Activated naive CD8-positive, alpha-beta T cell treated with anti-CD3 and anti-CD28 coated beads, Interleukin-2, amount 10 ng/mL, durations not matched to agents 7 days and 5 days (primary cell): ENCODE results near the gene FMN1. TPM values are rescaled to one million over a fixed set of nuclear protein-coding genes. Genes with fewer than 3 reads are reported as not detected.
"Not testable (repeated sequence)": the region's sequence is repeated elsewhere in the genome, so short reads cannot be mapped to it uniquely, and the experiment has no call there.

Experiments used
- ATAC-seq: fragments of 150-1000 bp; cut with Tn5 transposase; one replicate; pipeline ENCODE4 v1.10.0; 2021; ENCODE audit warnings: low read depth, moderate library complexity
- POLR2A ChIA-PET: fragments of 350-600 bp; sonication (Branson Sonifier 250); formaldehyde crosslinking; loops from one replicate; lab custom pipeline; 2021; ENCODE audit warnings: antibody characterized with exemption; lab: Charles Lee
- DNase-seq: peaks from one replicate; pipeline ENCODE4 v3.0.0; 2021
- H3K27ac Mint-ChIP-seq: one replicate; pipeline ENCODE4 v1.8.0; 2022; ENCODE audit warnings: mild to moderate bottlenecking, mixed read lengths
- H3K27me3 Mint-ChIP-seq: one replicate; pipeline ENCODE4 v1.8.0; 2022; ENCODE audit warnings: mild to moderate bottlenecking, moderate library complexity, mixed read lengths
- H3K36me3 Mint-ChIP-seq: one replicate; pipeline ENCODE4 v1.8.0; 2021; ENCODE audit warnings: mild to moderate bottlenecking, mixed read lengths
- H3K4me1 Mint-ChIP-seq: one replicate; pipeline ENCODE4 v1.8.0; 2021; ENCODE audit warnings: mixed read lengths
- H3K4me3 Mint-ChIP-seq: one replicate; pipeline ENCODE4 v1.8.0; 2022; ENCODE audit warnings: mild to moderate bottlenecking, moderate library complexity, mixed read lengths
- H3K9me3 Mint-ChIP-seq: one replicate; pipeline ENCODE4 v1.8.0; 2021; ENCODE audit warnings: mixed read lengths
- total RNA-seq, 2 experiments: library from RNA; stranded (reverse); gene quantifications; one replicate each; pipeline ENCODE4 v1.2.3, GENCODE V29; 2021

The FMN1 gene
- total RNA-seq, 2 experiments from 2014 or later: 0.08 to 0.45 TPM

- ATAC-seq (no peak), DNase-seq (no peak)
- POLR2A ChIA-PET: interaction anchor here (0.5 kb wide), 1 partner anchor 22 kb away, joined by 4 read pairs; no protein-coding TSS in a partner anchor
Observed at GRCh38 chr15:32951736-32952464, 242.6 kb downstream of the FMN1 start.

GRCh38 chr15:32950051-32950450 is 244.5 kb downstream of the FMN1 start:
- H3K4me3 Mint-ChIP-seq, H3K36me3 Mint-ChIP-seq, POLR2A ChIA-PET, ATAC-seq, H3K4me1 Mint-ChIP-seq, DNase-seq, H3K27me3 Mint-ChIP-seq, H3K27ac Mint-ChIP-seq, H3K9me3 Mint-ChIP-seq: not testable (repeated sequence)

More at GRCh38 chr15:32951736-32952464, 242.6 kb downstream of the FMN1 start:
- H3K27me3 Mint-ChIP-seq: peaks cover 7% of the 10 kb centered on the region
- no peaks in the 10 kb centered on the region for H3K9me3 Mint-ChIP-seq
- no peak overlapping the region for H3K27ac Mint-ChIP-seq
- no peaks in the 10 kb centered on the region for H3K36me3 Mint-ChIP-seq
- no peaks in the 10 kb centered on the region for H3K4me1 Mint-ChIP-seq
- no peak overlapping the region for H3K4me3 Mint-ChIP-seq

DNA sequence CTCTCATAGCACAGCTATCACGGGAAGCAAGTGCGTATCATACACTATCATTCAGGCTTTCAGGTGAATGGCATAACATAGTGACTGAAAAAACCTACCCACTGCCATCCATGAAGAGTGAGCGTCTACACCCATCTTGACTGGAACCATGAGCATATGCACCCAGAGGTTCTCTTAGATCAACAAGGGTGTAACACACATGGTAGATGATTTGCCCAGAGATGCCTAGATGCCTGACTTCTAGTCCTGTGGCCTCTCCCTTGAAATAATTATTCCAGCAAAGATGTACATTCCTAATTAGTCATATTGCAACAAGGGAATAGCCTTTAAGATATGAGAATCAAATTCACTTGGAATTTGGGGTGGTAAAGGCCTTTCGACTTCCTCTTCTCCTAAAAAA is 248.3 kb downstream of the FMN1 start:
- H3K4me3 Mint-ChIP-seq: no peak overlapping the region
- H3K27ac Mint-ChIP-seq: no peak overlapping the region
- peaks cover 6% of the 10 kb centered on the region for H3K27me3 Mint-ChIP-seq
- no peaks in the 10 kb centered on the region for H3K9me3 Mint-ChIP-seq
- ATAC-seq (no peak), DNase-seq (no peak)
- no peaks in the 10 kb centered on the region for H3K36me3 Mint-ChIP-seq
- H3K4me1 Mint-ChIP-seq: no peaks in the 10 kb centered on the region
- POLR2A ChIA-PET: no interaction called here

DNA sequence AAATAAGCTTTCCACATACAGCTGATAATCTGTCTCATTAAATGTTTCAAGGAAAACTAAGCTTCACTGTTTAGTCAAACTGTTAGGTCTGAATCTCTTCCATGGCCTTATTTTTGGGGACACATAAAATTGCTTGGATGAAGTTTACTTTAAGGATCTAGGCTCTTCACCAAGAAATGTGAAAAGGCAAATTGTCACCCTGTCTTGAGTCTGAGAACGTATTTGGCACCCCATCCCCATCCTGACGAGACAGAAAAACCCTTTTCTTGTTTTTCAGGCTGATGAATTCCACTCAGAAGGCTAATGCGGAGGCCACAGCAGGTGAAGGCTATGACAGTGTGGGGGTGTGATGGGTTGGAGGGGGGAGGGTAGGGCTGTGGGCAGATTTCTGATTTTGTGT is 250.1 kb downstream of the FMN1 start:
- Mint-ChIP-seq H3K27me3 (peaks cover 6% of the 10 kb centered on the region), H3K27ac (no peak overlapping the region), H3K9me3 (no peaks in the 10 kb centered on the region), H3K36me3 (no peaks in the 10 kb centered on the region), H3K4me1 (no peaks in the 10 kb centered on the region), H3K4me3 (no peak overlapping the region)
- POLR2A ChIA-PET: no interaction called here
- DNase-seq (no peak), ATAC-seq (no peak)

DNA sequence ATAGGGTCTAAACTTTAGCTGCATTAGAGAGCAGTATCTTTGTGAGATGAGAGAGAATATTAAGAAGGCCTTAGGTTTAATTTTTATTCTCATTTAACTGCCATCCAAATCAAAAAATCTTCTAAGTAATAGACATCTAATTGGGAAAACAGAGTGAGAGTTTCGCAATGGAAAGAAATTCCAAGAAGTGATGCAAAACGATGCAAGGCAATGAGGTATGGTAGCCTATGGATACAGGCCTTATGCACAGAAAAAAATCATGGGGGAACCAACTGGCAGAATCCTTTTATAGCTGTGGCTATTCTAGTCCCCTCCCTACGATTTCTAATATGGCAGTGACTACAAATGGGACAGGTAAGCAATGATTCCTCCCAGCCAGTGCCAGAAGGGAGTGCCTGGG is 250.8 kb downstream of the FMN1 start:
- H3K4me1 Mint-ChIP-seq: no peaks in the 10 kb centered on the region
- H3K9me3 Mint-ChIP-seq: no peaks in the 10 kb centered on the region
- DNase-seq (no peak), ATAC-seq (no peak)
- H3K27ac Mint-ChIP-seq: no peak overlapping the region
- POLR2A ChIA-PET: no interaction called here
- no peak overlapping the region for H3K4me3 Mint-ChIP-seq
- no peaks in the 10 kb centered on the region for H3K36me3 Mint-ChIP-seq
- H3K27me3 Mint-ChIP-seq: peaks cover 4% of the 10 kb centered on the region

- H3K27me3 Mint-ChIP-seq: peaks cover 3% of the 10 kb centered on the region
- no peaks in the 10 kb centered on the region for H3K4me1 Mint-ChIP-seq
- no peak for DNase-seq
- no peaks in the 10 kb centered on the region for H3K9me3 Mint-ChIP-seq
- POLR2A ChIA-PET: no interaction called here
- no peak for ATAC-seq
- no peak overlapping the region for H3K4me3 Mint-ChIP-seq
- no peaks in the 10 kb centered on the region for H3K36me3 Mint-ChIP-seq
- no peak overlapping the region for H3K27ac Mint-ChIP-seq
Observed at GRCh38 chr15:32942401-32942841, 252.1 kb downstream of the FMN1 start.

- DNase-seq (no peak), ATAC-seq (no peak)
- Mint-ChIP-seq H3K27me3 (peaks cover 2% of the 10 kb centered on the region), H3K9me3 (no peaks in the 10 kb centered on the region), H3K4me3 (no peak overlapping the region), H3K27ac (no peak overlapping the region), H3K36me3 (no peaks in the 10 kb centered on the region), H3K4me1 (no peaks in the 10 kb centered on the region)
- POLR2A ChIA-PET: no interaction called here
Observed at GRCh38 chr15:32941823-32942222, 252.7 kb downstream of the FMN1 start.

GRCh38 chr15:32936976-32937375 is 257.5 kb downstream of the FMN1 start:
- POLR2A ChIA-PET: no interaction called here
- Mint-ChIP-seq H3K9me3 (no peaks in the 10 kb centered on the region), H3K4me1 (no peaks in the 10 kb centered on the region), H3K27me3 (peaks cover 4% of the 10 kb centered on the region), H3K27ac (no peak overlapping the region), H3K4me3 (no peak overlapping the region), H3K36me3 (no peaks in the 10 kb centered on the region)
- ATAC-seq (no peak), DNase-seq (no peak)

- no peak overlapping the region for H3K27ac Mint-ChIP-seq
- H3K27me3 Mint-ChIP-seq: peaks cover 5% of the 10 kb centered on the region
- H3K36me3 Mint-ChIP-seq: no peaks in the 10 kb centered on the region
- DNase-seq (no peak), ATAC-seq (no peak)
- H3K4me1 Mint-ChIP-seq: no peaks in the 10 kb centered on the region
- POLR2A ChIA-PET: no interaction called here
- no peaks in the 10 kb centered on the region for H3K9me3 Mint-ChIP-seq
- no peak overlapping the region for H3K4me3 Mint-ChIP-seq
Observed at GRCh38 chr15:32936283-32936918, 258.1 kb downstream of the FMN1 start.

GRCh38 chr15:32935139-32935538 is 259.4 kb downstream of the FMN1 start:
- POLR2A ChIA-PET: no interaction called here
- Mint-ChIP-seq H3K4me3 (no peak overlapping the region), H3K27ac (no peak overlapping the region), H3K36me3 (no peaks in the 10 kb centered on the region), H3K9me3 (no peaks in the 10 kb centered on the region), H3K4me1 (no peaks in the 10 kb centered on the region), H3K27me3 (peaks cover 5% of the 10 kb centered on the region)
- DNase-seq (no peak), ATAC-seq (no peak)

GRCh38 chr15:32933236-32933635 is 261.3 kb downstream of the FMN1 start:
- H3K4me1 Mint-ChIP-seq: no peaks in the 10 kb centered on the region
- H3K9me3 Mint-ChIP-seq: no peaks in the 10 kb centered on the region
- POLR2A ChIA-PET: no interaction called here
- H3K27ac Mint-ChIP-seq: no peak overlapping the region
- ATAC-seq: no peak
- H3K36me3 Mint-ChIP-seq: no peaks in the 10 kb centered on the region
- no peak overlapping the region for H3K4me3 Mint-ChIP-seq
- DNase-seq: no peak
- peaks cover 5% of the 10 kb centered on the region for H3K27me3 Mint-ChIP-seq

DNA sequence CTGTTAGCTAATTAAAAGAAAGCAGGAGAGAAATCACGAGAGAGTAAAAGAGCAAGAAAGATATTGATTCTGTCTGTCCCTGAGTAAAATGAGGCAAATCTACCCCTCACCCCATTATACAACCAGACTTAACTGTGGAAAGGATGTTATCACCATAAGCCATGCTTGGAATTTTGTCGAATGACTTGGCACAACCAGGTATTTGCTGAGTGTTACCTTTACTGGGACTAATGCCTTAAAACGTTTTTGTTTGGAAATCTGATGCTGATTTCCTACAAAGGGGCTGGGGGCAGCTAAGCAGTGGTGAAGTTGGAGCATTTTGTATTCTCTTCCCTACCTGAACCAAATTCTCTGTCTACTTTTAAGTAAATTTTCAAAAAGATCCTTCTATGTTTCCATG is 265.6 kb downstream of the FMN1 start:
- H3K27me3 Mint-ChIP-seq: peaks cover 4% of the 10 kb centered on the region
- POLR2A ChIA-PET: no interaction called here
- no peaks in the 10 kb centered on the region for H3K9me3 Mint-ChIP-seq
- H3K36me3 Mint-ChIP-seq: no peaks in the 10 kb centered on the region
- DNase-seq: no peak
- H3K4me3 Mint-ChIP-seq: no peak overlapping the region
- no peak for ATAC-seq
- no peaks in the 10 kb centered on the region for H3K4me1 Mint-ChIP-seq
- no peak overlapping the region for H3K27ac Mint-ChIP-seq

GRCh38 chr15:32927124-32927523 is 267.4 kb downstream of the FMN1 start:
- ATAC-seq: no peak
- Mint-ChIP-seq H3K9me3 (no peaks in the 10 kb centered on the region), H3K4me3 (no peak overlapping the region), H3K27ac (no peak overlapping the region), H3K36me3 (no peaks in the 10 kb centered on the region), H3K27me3 (peaks cover 4% of the 10 kb centered on the region), H3K4me1 (no peaks in the 10 kb centered on the region)
- DNase-seq: no peak
- POLR2A ChIA-PET: no interaction called here

DNA sequence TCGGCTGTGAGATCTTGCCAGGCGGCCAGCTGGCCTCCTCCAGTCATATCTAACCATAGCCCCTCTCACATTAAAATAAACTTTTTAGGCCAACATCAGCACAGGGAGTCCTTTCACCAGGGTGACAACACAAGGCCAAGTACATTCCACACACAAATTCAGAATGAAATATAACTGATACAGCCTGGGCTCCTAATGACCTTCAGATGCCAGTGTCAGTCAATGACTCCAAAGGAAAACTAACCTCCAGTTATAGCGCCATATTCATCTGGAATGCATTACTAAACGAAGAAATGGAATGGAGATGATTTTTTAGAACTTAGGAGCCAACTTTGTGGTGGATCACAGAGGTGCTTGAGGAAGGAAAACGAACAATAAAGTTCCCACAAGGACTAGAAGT is 271.3 kb downstream of the FMN1 start:
- Mint-ChIP-seq H3K27ac (no peak overlapping the region), H3K9me3 (no peaks in the 10 kb centered on the region), H3K4me1 (no peaks in the 10 kb centered on the region), H3K4me3 (no peak overlapping the region), H3K27me3 (peaks cover 4% of the 10 kb centered on the region), H3K36me3 (no peaks in the 10 kb centered on the region)
- no peak for DNase-seq
- POLR2A ChIA-PET: no interaction called here
- ATAC-seq: no peak
